Fibroblast of pulmonary artery (primary cell): ENCODE measurements around the gene MED6.

Experiments
- DNase-seq: peaks from one replicate; pipeline ENCODE4 v3.0.0-alpha.2; 2010; ENCODE audit warnings: low read depth
- H3K4me3 ChIP-seq: replicated peaks from 2 replicates; pipeline ENCODE4 v1.5.1; 2011; ENCODE audit warnings: low read depth, mild to moderate bottlenecking, control low read depth, low read length, moderate library complexity
- TF ChIP-seq, protein P1 (sequence below): IDR thresholded peaks from 2 replicates; pipeline ENCODE4 v1.5.1; 2011; ENCODE audit warnings: mild to moderate bottlenecking, control low read depth, low read length, inconsistent platforms; ENCODE audit errors: missing control alignments

The MED6 gene

GRCh38 chr14:70642303-70643235 lies 42.1 kb upstream of the MED6 start:
- DNase-seq, result no peak
- TF ChIP-seq, protein P1, sequence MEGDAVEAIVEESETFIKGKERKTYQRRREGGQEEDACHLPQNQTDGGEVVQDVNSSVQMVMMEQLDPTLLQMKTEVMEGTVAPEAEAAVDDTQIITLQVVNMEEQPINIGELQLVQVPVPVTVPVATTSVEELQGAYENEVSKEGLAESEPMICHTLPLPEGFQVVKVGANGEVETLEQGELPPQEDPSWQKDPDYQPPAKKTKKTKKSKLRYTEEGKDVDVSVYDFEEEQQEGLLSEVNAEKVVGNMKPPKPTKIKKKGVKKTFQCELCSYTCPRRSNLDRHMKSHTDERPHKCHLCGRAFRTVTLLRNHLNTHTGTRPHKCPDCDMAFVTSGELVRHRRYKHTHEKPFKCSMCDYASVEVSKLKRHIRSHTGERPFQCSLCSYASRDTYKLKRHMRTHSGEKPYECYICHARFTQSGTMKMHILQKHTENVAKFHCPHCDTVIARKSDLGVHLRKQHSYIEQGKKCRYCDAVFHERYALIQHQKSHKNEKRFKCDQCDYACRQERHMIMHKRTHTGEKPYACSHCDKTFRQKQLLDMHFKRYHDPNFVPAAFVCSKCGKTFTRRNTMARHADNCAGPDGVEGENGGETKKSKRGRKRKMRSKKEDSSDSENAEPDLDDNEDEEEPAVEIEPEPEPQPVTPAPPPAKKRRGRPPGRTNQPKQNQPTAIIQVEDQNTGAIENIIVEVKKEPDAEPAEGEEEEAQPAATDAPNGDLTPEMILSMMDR, result no peak
- peak overlapping the region; percentile 28 for H3K4me3 ChIP-seq

GRCh38 chr14:70641548-70642302 lies 41.3 kb upstream of the MED6 start, which contains the start of gene TTC9:
Gene TTC9 (plus strand): TSS chr14:70641916. CDS start chr14:70642130, 214 bp downstream.
- peak within 1 kb of the TSS; percentile 51 for H3K4me3 ChIP-seq
- no peak for DNase-seq
- TF ChIP-seq, protein P1, result no peak

- peak overlapping the region; percentile 51 for H3K4me3 ChIP-seq
- peak; percentile 30 for DNase-seq
- TF ChIP-seq, protein P1, result no peak
These were observed 40.6 kb upstream of the MED6 start for GRCh38 chr14:70640938-70641547.

DNA sequence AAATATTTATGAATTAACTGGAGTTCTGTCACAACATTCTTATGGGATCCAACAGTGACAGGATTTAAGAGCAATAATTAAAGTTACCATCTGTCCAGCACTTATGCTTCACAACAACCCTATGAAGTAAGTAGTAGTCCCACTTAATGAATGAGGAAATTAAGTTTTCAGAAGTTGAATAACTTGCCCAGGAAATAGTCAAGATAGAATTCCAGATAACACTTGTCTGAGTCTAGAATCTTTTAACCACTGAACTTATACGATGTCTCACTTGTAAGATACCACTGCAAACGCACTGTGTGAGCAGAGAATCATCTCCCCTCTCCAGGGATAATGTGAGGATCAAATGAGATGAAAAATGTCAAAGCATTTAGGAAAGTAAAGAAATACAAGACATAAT lies 38.0 kb upstream of the MED6 start:
- TF ChIP-seq, protein P1, result no peak
- no peak for DNase-seq

DNA sequence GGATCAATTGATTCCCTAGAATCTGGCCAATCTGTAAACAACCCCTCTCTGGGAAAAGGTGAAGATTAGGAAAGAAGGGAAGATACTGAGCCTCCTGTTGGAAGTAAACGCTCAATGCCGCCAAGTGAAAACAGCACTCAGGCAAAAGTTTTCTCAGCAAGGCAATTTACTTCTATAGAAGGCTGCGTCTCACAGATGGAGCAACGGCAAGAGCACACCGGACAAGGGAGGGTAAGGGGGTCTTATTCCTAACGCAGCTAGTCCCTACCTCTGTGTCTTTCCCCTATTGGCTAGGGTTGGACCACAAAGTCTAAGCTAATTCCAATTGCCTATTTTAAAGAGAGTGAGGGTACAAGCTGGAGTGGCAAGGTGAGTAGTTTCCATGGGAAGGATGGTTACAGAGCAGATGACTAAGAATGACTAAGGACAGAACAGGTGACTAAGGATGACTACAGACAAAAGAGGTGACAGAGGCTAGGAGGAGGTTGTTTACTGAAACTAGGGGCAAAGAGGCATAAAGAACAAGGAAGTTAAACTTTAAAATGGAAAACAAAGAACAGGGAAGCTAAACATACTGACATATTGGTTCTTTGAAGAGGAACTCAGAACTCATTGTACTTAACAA lies 35.6 kb upstream of the MED6 start:
- TF ChIP-seq, protein P1, result no peak
- no peak for DNase-seq
- no peak overlapping the region for H3K4me3 ChIP-seq

More for the DNA sequence above, 38.0 kb upstream of the MED6 start:
- H3K4me3 ChIP-seq, result no peak overlapping the region

DNA sequence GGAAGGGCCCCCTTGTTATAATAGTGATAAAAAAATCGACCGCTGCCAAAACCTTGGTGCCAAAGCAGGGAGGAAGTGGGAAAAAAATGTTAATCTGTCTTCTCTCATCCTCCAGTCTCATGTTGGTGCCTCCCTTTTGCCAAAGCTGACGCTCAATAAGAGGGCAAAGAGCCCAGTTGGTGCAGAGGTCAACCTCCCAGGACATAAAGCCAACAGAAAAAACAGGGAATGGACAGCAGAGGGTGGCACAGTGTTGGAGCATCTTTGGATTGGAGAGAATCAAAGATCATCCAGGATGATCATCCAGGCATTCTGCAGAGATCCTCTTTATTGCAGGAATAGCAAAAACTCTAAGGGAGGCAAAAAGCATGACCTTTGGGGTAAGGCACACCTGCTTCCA lies 31.5 kb upstream of the MED6 start:
- TF ChIP-seq, protein P1, result no peak
- DNase-seq, result no peak
- no peak overlapping the region for H3K4me3 ChIP-seq
